Right atrium auricular region (tissue), 2 donors: Measurements from ENCODE around the gene GABBR2. TPM values are rescaled to one million over a fixed set of nuclear protein-coding genes. Genes with fewer than 3 reads are reported as not detected.

Experiments used
- DNase-seq: peaks from one replicate; pipeline ENCODE4 v3.0.0-alpha.2; 2019; ENCODE audit warnings: low spot score
- H3K27ac ChIP-seq, 2 donors: fragments of 200-600 bp; sonication (generic); 1 replicate in 1 of 2; 2 replicates in 1 of 2; pipeline ENCODE4 v1.5.1; 2016 to 2019
- H3K27me3 ChIP-seq, 2 donors: fragments of 200-600 bp; sonication (generic); one replicate each; pipeline versions ENCODE4 v1.5.1 to v1.6.0; 2017 to 2019
- H3K36me3 ChIP-seq: fragments of 200-600 bp; sonication (generic); one replicate; pipeline ENCODE4 v1.5.1; 2016
- H3K4me1 ChIP-seq, 2 donors: fragments of 200-600 bp; sonication (generic); one replicate each; pipeline versions ENCODE4 v1.5.1 to v1.6.0; 2017 to 2019
- H3K4me3 ChIP-seq, 2 donors: fragments of 200-600 bp; sonication (generic); 1 replicate in 1 of 2; 2 replicates in 1 of 2; pipeline ENCODE4 v1.5.1; 2017 to 2019; ENCODE audit warnings: mild to moderate bottlenecking in 1 of 2, moderate library complexity in 1 of 2
- H3K9me3 ChIP-seq, 2 donors: fragments of 200-600 bp; sonication (generic); one replicate each; pipeline ENCODE4 v1.5.1; 2019
- CTCF ChIP-seq, 2 donors: fragments of 200-600 bp; sonication (generic); IDR thresholded peaks; one replicate each; pipeline ENCODE4 v1.5.1; 2019; ENCODE audit warnings: antibody characterized with exemption in 2 of 2
- total RNA-seq, 2 donors: library from RNA; depleted of rRNA; stranded (reverse); fragments of >200 nt; gene quantifications; one replicate each; pipeline ENCODE4 v1.1.0, GENCODE V29; 2016

GABBR2 gene
- total RNA-seq, 2 donors from 2014 or later: 0.22 TPM; not detected in 1

GRCh38 chr9:98341157-98342097 lies 367.3 kb downstream of the GABBR2 start:
- no peaks in the 10 kb centered on the region for H3K36me3 ChIP-seq
- H3K27me3 ChIP-seq: no peaks in the 10 kb centered on the region
- H3K4me3 ChIP-seq: no peak overlapping the region
- DNase-seq: no peak
- H3K4me1 ChIP-seq: no peaks in the 10 kb centered on the region
- TF ChIP-seq CTCF (IDR thresholded peaks at IDR 0.05): no peak
- no peaks in the 10 kb centered on the region for H3K9me3 ChIP-seq
- H3K27ac ChIP-seq: no peak overlapping the region

GRCh38 chr9:98339987-98340800 lies 368.5 kb downstream of the GABBR2 start:
- Histone ChIP-seq H3K27me3 (no peaks in the 10 kb centered on the region), H3K27ac (no peak overlapping the region), H3K36me3 (no peaks in the 10 kb centered on the region), H3K4me1 (no peaks in the 10 kb centered on the region), H3K9me3 (no peaks in the 10 kb centered on the region), H3K4me3 (no peak overlapping the region)
- no peak for TF ChIP-seq CTCF (IDR thresholded peaks at IDR 0.05)
- DNase-seq: no peak

GRCh38 chr9:98335661-98336060 lies 373.1 kb downstream of the GABBR2 start:
- no peak for TF ChIP-seq CTCF (IDR thresholded peaks at IDR 0.05)
- DNase-seq: no peak
- Histone ChIP-seq H3K27me3 (no peaks in the 10 kb centered on the region), H3K27ac (no peak overlapping the region), H3K4me1 (no peaks in the 10 kb centered on the region), H3K4me3 (no peak overlapping the region), H3K36me3 (no peaks in the 10 kb centered on the region), H3K9me3 (no peaks in the 10 kb centered on the region)

GRCh38 chr9:98334796-98335195 lies 373.9 kb downstream of the GABBR2 start:
- TF ChIP-seq CTCF (IDR thresholded peaks at IDR 0.05): no peak
- no peak overlapping the region for H3K4me3 ChIP-seq

GRCh38 chr9:98333703-98334582 lies 374.8 kb downstream of the GABBR2 start:
- H3K27ac ChIP-seq: no peak overlapping the region
- no peak overlapping the region for H3K4me3 ChIP-seq
- TF ChIP-seq CTCF (IDR thresholded peaks at IDR 0.05): no peak
- H3K36me3 ChIP-seq: no peaks in the 10 kb centered on the region
- no peaks in the 10 kb centered on the region for H3K9me3 ChIP-seq
- no peaks in the 10 kb centered on the region for H3K27me3 ChIP-seq
- no peak for DNase-seq
- no peaks in the 10 kb centered on the region for H3K4me1 ChIP-seq

More at GRCh38 chr9:98334796-98335195, 373.9 kb downstream of the GABBR2 start:
- Histone ChIP-seq H3K9me3 (no peaks in the 10 kb centered on the region), H3K27ac (no peak overlapping the region), H3K36me3 (no peaks in the 10 kb centered on the region), H3K4me1 (no peaks in the 10 kb centered on the region), H3K27me3 (no peaks in the 10 kb centered on the region)
- no peak for DNase-seq
